GM08714 (cell line): ENCODE results near the gene MC1R.
"Not testable (repeated sequence)": the region's sequence is repeated elsewhere in the genome, so short reads cannot be mapped to it uniquely, and the experiment has no call there.

ENCODE experiments used
- H3K4me3 ChIP-seq: fragments of 200-500 bp; sonication (Bioruptor generic); 2 replicates; pipeline ENCODE4 v1.5.1; 2014; ENCODE audit warnings: mild to moderate bottlenecking, low read length, inconsistent platforms
- ZNF274 ChIP-seq: IDR thresholded peaks from 2 replicates; pipeline ENCODE4 v1.6.1; 2012; ENCODE audit warnings: mild to moderate bottlenecking, low read depth, low read length

The MC1R gene

DNA sequence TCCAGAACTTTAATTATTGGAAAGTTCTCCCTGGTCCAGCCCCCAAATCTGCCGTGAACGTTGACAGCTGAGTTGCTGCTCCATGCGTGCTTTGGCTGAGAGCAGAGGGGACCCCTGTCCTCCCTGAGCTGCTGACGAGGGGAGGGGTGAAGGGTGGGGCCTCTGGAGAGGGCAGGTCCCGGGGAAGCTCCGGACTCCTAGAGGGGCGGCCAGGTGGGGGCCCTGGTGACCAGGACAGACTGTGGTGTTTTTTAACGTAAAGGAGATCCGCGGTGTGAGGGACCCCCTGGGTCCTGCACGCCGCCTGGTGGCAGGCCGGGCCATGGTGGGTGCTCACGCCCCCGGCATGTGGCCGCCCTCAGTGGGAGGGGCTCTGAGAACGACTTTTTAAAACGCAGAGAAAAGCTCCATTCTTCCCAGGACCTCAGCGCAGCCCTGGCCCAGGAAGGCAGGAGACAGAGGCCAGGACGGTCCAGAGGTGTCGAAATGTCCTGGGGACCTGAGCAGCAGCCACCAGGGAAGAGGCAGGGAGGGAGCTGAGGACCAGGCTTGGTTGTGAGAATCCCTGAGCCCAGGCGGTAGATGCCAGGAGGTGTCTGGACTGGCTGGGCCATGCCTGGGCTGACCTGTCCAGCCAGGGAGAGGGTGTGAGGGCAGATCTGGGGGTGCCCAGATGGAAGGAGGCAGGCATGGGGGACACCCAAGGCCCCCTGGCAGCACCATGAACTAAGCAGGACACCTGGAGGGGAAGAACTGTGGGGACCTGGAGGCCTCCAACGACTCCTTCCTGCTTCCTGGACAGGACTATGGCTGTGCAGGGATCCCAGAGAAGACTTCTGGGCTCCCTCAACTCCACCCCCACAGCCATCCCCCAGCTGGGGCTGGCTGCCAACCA, at the start of gene MC1R:
MC1R (plus strand) TSS at position 410 of the 895 bp plus-strand sequence; CDS start at position 807, 397 bp downstream.
- no peak for TF ChIP-seq ZNF274

DNA sequence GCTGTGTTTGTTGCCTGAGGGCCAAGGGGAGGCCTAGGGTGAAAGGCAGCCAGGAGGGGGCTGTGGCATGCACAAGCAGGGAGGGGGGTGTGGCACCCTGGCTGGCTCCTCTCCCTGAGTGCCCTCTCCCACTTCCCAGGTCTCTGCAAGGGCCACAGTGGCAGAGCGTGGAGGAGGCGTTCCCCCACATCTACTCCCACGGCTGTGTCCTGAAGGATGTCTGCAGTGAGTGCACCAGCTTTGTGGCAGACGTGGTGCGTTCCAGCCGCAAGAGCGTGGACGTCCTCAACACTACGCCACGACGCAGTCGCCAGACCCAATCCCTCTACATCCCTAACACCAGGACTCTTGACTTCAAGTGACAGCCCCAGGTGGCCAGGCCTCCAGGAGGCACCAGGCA, 48.8 kb upstream of the MC1R start:
- no peak overlapping the region for H3K4me3 ChIP-seq
- no peak for TF ChIP-seq ZNF274

More for the DNA sequence above, at the start of gene MC1R:
- peak within 1 kb of the TSS; percentile 2; the same call in 1 of the 2 replicates for H3K4me3 ChIP-seq

DNA sequence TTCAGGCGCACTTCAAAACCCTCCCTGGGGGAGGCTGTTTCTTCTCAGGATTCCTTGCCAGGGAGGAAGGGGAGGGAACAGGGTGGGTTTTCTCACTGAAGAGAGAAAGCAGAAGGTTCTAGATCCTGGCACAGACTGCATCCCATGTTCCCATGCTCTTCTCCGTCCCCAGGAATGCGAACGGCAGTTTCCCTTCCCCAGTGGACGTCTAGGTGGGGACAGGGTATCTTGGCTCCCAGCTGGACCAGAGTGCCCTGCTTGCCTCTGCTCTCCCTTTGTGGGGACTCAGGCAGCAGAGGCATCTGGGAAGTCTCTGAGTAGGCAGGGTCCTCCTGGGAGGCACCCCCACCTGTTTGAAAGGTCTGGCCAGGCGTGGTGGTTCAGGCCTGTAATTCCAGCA, 48.2 kb upstream of the MC1R start:
- no peak overlapping the region for H3K4me3 ChIP-seq
- no peak for TF ChIP-seq ZNF274

DNA sequence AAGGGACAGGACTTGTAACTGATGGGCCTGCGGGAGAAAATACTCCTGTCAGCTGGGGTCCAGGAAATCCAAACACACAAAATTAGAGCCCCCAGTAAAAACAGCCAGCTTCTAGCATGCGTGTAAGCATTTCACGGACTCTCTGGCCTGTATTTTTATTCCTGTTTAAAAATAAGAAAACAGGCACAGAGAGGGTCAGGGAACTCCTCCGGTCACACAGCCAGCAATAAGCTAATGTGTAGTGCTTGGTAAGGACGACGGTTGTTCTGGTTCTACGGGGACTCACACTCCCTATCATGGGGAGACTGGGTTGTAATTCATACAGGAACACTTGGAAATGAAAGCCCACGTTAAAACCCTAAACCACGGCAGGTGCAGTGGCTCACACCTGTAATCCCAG, 46.8 kb upstream of the MC1R start:
- no peak overlapping the region for H3K4me3 ChIP-seq
- no peak for TF ChIP-seq ZNF274

DNA sequence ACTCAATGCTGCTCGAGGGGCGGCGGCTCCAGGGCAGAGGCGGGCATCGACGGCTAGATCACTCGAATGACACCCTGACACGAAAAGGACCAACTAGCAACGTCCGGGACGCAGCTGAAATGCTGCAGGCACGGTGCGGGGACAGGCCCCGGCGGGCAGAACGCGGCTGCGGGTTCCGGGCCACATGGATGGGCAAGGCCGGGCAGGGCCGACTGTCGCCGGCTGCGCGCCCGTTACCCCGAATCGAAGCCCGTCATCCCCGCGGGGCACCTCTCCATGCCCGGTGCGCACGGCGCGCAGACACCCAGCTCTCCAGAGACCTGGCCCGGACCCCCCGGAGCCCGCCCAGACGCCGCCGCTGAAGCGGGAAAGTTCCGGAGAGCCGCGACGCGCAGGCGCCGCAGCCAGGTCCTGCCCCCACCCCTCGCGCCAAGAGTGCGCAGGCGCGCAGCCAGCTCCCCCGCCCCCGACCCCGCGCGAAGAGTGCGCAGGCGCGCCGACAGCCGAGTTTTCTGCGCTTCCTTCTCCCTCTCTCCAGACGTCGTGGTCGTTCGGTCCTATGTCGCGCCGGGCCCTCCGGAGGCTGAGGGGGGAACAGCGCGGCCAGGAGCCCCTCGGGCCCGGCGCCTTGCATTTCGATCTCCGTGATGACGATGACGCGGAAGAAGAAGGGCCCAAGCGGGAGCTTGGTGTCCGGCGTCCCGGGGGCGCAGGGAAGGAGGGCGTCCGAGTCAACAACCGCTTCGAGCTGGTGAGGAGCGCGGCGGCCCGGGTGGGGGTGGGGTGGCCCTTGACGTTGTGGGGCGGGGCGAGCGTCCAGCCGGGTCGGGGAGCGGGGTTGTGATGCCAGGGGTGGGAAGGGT, 45.3 kb upstream of the MC1R start, which contains the start of gene TCF25:
TCF25 (plus strand) TSS at position 484 of the 863 bp plus-strand sequence; CDS start at position 560, 76 bp downstream.
- TF ChIP-seq ZNF274: no peak
- H3K4me3 ChIP-seq: peak within 1 kb of the TSS; percentile 73

DNA sequence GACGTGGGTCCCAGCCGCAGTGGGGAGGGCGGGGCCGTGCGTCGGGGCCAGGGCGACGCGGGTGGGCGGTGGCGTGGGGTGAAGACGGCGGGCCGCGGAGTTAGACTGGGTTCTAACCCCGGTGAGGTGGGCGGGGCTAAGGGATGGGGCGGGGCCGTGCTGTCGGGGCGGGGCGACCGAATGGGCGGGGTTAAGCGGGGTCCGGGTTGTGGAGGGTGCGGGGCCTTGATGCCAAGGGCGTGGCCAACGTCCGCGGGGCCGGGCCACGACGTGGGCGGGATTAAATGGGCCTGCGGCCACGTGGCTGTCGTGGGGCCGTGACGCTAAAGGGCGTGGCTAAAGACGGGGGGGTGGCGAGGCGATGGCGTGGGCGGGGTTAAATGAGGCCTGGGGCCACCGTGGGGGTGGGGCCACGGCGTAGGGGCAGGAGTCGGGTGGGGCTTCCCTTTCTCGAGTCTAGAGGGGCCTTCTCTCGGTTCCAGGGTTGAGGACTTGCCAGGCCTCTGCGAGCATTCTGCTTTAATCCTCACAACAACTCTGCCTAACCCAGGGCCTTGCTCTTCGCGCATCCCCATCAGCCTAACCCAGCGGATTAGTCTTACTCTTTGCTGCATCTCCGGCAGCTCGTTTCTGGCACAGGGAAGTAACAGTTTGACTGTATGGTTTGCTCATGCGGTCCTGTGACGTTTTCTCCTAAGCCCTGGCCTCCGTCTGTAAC, 44.5 kb upstream of the MC1R start:
- no peak for TF ChIP-seq ZNF274
- H3K4me3 ChIP-seq: peak overlapping the region; percentile 73

DNA sequence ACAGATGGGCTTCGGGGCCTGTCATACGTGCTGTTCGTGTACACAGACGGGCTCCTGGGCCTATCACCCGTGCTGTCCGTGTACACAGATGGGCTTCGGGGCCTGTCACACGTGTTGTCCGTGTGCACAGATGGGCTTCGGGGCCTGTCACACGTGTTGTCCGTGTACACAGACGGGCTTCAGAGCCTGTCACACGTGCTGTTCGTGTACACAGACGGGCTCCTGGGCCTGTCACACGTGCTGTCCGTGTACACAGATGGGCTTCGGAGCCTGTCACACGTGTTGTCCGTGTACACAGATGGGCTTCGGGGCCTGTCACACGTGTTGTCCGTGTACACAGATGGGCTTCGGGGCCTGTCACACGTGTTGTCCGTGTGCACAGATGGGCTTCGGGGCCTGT, 39.5 kb upstream of the MC1R start:
- not testable (repeated sequence) for H3K4me3 ChIP-seq

DNA sequence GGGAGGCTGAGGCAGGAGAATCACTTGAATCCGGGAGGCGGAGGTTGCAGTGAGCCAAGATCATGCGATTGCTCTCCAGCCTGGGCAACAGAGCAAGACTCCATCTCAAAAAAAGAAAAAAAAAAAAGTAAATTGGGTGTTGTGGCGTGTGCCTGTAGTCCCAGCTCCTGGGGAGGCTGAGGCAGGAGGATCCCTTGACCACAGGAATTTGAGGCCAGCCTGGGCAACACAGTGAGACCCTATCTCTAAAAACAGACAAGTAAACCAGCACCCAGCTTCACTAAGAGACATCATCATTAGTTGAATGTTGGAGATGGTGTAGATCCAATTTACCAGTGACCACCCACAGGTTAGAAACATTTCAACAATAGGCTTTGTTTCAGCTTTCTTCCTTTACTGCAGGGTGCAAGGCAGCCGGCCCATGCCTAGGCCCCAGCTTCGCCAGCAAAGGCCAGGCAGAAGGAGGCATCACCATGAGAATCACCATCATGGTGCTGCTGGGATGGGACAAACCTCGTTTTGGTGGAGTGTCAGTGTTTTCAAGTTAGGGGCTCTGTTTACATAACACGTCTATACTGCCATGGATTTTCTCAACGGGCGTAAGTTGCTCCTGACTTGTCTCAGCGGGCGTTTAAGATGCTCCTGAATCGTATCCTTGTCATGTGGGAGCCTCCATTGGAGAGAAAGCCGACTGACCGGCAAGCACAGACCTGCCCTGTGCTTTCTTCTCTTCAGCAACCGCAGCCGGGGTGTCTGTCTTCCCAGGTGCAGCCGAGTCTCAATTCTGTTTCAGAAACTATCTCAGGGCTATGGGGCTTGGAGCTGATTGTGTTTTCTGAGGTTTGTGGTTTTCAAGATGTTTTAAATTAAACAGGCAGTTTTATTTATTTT, 37.9 kb upstream of the MC1R start:
- H3K4me3 ChIP-seq: no peak overlapping the region
- TF ChIP-seq ZNF274: no peak

DNA sequence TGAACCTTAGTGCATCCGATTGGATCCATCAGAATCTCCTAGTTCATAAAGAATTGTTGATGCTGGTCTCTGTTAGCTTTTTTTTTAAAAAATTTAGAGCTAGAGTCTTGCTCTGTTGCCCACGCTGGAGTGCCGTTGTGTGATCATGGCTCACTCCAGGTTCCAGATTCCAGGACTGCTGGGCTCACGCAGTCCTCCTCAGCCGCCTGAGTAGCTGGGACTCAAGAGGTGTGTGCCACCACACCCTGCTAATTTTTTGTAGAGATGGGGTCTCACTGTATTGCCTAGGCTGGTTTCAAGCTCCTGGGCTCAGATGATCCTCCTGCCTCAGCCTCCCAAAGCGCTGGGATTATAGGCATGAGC, 37.3 kb upstream of the MC1R start:
- TF ChIP-seq ZNF274: no peak

DNA sequence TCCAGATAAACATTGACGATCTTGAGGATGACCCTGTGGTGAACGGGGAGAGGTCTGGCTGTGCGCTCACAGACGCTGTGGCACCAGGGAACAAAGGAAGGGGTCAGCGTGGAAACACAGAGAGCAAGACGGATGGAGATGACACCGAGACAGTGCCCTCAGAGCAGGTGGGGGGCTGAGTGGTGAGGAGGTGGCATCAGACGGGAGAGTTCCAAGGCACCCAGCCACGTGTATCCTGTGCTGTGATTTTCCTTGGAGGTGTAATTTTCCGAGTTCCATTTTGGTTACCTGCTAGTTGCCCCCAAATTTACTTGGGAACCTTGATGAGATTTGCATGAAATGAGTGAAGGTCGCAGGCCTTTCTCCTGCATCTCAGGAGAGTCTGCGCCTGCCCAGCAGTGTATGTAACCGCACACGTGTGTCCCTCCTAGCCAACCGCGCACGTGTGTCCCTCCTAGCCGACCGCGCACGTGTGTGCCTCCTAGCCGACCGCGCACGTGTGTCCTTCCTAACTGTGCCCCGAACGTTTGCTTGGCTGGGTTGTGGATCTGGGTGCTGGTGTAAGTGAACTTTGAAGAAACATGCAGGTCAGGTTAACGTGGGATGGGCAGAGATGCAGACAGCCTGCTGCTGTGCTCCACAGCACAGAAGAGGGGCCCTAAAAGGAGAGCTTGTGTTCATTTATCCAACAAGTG, 35.2 kb upstream of the MC1R start:
- TF ChIP-seq ZNF274: no peak
- no peak overlapping the region for H3K4me3 ChIP-seq

More for the DNA sequence above, 37.3 kb upstream of the MC1R start:
- H3K4me3 ChIP-seq: no peak overlapping the region

DNA sequence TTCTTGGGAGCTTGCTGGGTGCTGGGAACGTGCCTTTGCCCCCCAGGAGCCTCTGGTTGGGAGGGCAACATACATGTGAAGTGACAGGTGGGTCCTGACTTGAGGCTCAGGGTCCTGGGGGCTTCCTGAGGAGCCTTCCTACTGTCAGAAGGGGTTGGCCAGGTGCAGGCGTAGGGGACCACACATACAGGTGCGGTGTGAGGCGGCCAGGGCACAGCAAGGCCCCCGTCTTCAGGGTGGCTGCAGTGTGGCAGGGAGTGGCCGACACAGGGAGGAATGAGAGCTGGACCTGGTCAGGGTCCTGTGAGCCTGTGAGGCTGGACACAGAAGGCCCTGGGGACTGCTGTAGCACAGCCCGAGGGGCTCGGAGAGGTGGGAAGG, 34.6 kb upstream of the MC1R start:
- no peak overlapping the region for H3K4me3 ChIP-seq
- TF ChIP-seq ZNF274: no peak

DNA sequence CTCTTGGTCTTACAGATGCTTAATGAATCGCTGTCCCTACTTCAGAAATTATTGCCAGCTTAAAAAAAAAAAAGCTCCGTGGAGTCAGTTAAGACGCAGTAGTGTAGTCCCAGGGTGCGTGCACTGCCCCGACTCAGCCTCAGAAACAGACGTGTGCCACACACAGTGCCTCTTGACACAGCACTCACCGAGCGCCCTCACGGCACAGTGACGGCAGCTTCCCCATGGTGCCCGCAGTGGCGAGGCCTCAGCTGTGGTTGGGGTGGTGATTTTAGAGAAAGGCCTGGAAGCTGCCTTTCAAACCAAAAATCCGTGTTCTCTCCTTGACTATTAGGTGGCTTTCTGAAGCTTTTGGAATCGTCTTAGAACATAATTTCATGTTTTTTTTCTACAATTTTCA, 31.4 kb upstream of the MC1R start:
- H3K4me3 ChIP-seq: no peak overlapping the region
- TF ChIP-seq ZNF274: no peak

DNA sequence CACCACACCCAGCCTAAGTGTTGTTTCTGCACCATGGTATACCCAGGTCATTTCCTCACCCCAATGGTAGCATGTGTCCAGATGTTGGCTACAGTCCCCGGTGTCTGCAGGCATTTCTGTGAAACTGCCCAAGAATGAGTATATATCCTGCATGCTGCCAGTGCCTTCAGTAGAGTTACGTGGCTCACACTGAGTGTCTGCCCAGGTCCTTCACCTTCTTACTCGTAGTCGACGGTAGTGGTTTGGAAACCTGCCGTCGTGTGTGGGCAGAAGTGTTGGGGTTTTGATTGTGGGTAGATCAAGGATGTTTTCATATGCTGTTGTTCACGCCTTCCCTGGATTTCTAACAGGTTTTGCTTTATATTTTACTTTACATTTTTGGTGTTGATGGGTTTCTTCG, 28.5 kb upstream of the MC1R start:
- no peak for TF ChIP-seq ZNF274
- no peak overlapping the region for H3K4me3 ChIP-seq
